Astrocyte (in vitro differentiated cells and primary cell): Measurements from ENCODE around the gene AMOTL2.

Experiments
- CTCF ChIP-seq: IDR thresholded peaks from 2 replicates; pipeline ENCODE4 v1.5.1; 2011; ENCODE audit warnings: low read depth, mild to moderate bottlenecking, inconsistent platforms, low read length, moderate library complexity; ENCODE audit not compliant: insufficient read depth
- EZH2 ChIP-seq: IDR thresholded peaks from 2 replicates; pipeline ENCODE4 v1.6.1; 2012; ENCODE audit warnings: mild to moderate bottlenecking, low read length, inconsistent platforms; ENCODE audit not compliant: insufficient read depth

GRCh38 chr3:134306320-134306719 lies 67.9 kb downstream of the AMOTL2 start:
- TF ChIP-seq CTCF (no peak), EZH2 (no peak)
